GM10266 (cell line): Measurements from ENCODE around the gene SCYL1.

Experiments used
- DNase-seq: peaks from one replicate; pipeline ENCODE4 v3.0.0; 2012; ENCODE audit errors: extremely low spot score
- CTCF ChIP-seq: IDR thresholded peaks from 2 replicates; pipeline ENCODE4 v1.5.1; 2012; ENCODE audit warnings: mild to moderate bottlenecking, low read depth; ENCODE audit not compliant: control insufficient read depth, insufficient read depth; ENCODE audit errors: missing control alignments

SCYL1 gene

GRCh38 chr11:65579291-65579690 lies 54.4 kb downstream of the SCYL1 start:
- no peak for DNase-seq
- TF ChIP-seq CTCF, result no peak

GRCh38 chr11:65580031-65580692 lies 55.3 kb downstream of the SCYL1 start:
- DNase-seq, result no peak
- no peak for TF ChIP-seq CTCF

GRCh38 chr11:65580756-65581155 lies 55.9 kb downstream of the SCYL1 start:
- TF ChIP-seq CTCF, result no peak
- DNase-seq, result no peak

- no peak for DNase-seq
- no peak for TF ChIP-seq CTCF
Measured at GRCh38 chr11:65581928-65582327, 57.0 kb downstream of the SCYL1 start.

- no peak for TF ChIP-seq CTCF
- no peak for DNase-seq
Measured at GRCh38 chr11:65583589-65583988, 58.7 kb downstream of the SCYL1 start.

GRCh38 chr11:65584106-65584505 lies 59.2 kb downstream of the SCYL1 start:
- no peak for DNase-seq
- TF ChIP-seq CTCF, result no peak

GRCh38 chr11:65584723-65585171 lies 59.9 kb downstream of the SCYL1 start:
- DNase-seq, result no peak
- no peak for TF ChIP-seq CTCF
